Vagina (tissue), 2 donors: Measurements from ENCODE around the gene INPP5B. TPM values are rescaled to one million over a fixed set of nuclear protein-coding genes. Genes with fewer than 3 reads are reported as not detected.
A peak's percentile ranks its signal among the peaks of the same experiment; 100 is the strongest.

Source experiments
- DNase-seq, 2 donors: peaks; one replicate each; pipeline ENCODE4 v3.0.0-alpha.2; 2017; ENCODE audit errors: extremely low spot score in 2 of 2
- H3K27ac ChIP-seq: fragments of 200-600 bp; sonication (generic); one replicate; pipeline ENCODE4 v1.5.1; 2019
- H3K27me3 ChIP-seq: fragments of 200-600 bp; sonication (generic); one replicate; pipeline ENCODE4 v1.5.1; 2019
- H3K36me3 ChIP-seq, 2 donors: fragments of 200-600 bp; sonication (generic); one replicate each; pipeline ENCODE4 v1.5.1; 2017 to 2019
- H3K4me1 ChIP-seq: fragments of 200-600 bp; sonication (generic); one replicate; pipeline ENCODE4 v1.5.1; 2019
- H3K4me3 ChIP-seq, 2 donors: fragments of 200-600 bp; sonication (generic); 1 replicate in 1 of 2; 2 replicates in 1 of 2; pipeline ENCODE4 v1.5.1; 2016 to 2019
- H3K9me3 ChIP-seq: fragments of 200-600 bp; sonication (generic); one replicate; pipeline ENCODE4 v1.5.1; 2019
- POLR2A ChIP-seq, 2 donors: fragments of 450-650 bp; IDR thresholded peaks; one replicate each; pipeline ENCODE4 v1.6.1; 2017; ENCODE audit warnings: antibody characterized with exemption in 2 of 2, mild to moderate bottlenecking in 2 of 2, moderate library complexity in 2 of 2
- POLR2AphosphoS5 ChIP-seq, 2 donors: sonication (generic); formaldehyde crosslinking; IDR thresholded peaks; one replicate each; pipeline ENCODE4 v1.9.0; 2017; ENCODE audit warnings: antibody characterized with exemption in 2 of 2, mild to moderate bottlenecking in 2 of 2, low read depth in 1 of 2; ENCODE audit not compliant: insufficient read depth in 1 of 2
- intact Hi-C: fragments of 100-400 bp; cut with DNase I; formaldehyde crosslinking; loops from one replicate; pipeline ENCODE4 v1.15.1; 2023
- total RNA-seq: library from RNA; depleted of rRNA; stranded (reverse); fragments of >200 nt; gene quantifications from one replicate; pipeline ENCODE4 v1.2.3, GENCODE V29; 2016
- TF ChIP-seq, protein P1 (sequence below), 3 experiments: fragments of 450-650 bp in 2 of 3; fragments of 200-600 bp in 1 of 3; sonication (generic) in 1 of 3; IDR thresholded peaks; one replicate each; pipeline ENCODE4 v1.5.1; 2017 to 2019; ENCODE audit warnings: antibody characterized with exemption in 3 of 3, mild to moderate bottlenecking in 2 of 3, moderate library complexity in 2 of 3

The INPP5B gene
- total RNA-seq, 1 donor from 2014 or later: 31.2 TPM

GRCh38 chr1:37854406-37854805, 92.4 kb downstream of the INPP5B start:
- H3K4me1 ChIP-seq: peaks cover 71% of the 10 kb centered on the region

DNA sequence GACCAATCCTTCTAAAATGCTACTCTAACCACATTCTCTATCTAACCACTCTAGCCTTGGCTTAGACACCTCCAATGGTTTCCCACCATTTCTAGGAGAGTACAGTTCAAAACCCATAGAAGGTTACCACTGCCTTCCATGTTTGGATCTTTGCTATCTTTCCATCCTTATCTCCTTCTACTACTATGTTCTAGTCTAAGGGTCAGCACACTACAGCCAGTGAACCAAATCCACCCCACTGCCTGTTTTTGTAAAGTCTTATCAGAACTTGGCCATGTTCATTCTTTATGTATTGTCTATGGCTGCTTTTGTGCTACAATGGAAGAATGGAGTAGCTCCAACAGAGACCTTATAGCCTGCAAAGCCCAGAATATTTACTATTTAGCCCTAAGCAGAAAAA, 93.7 kb downstream of the INPP5B start:
- peaks cover 64% of the 10 kb centered on the region for H3K4me1 ChIP-seq
- intact Hi-C loops: loop anchor here (10.0 kb wide), 1 partner anchor 48 kb away; the partner anchor contains the start of genes C1orf122 and YRDC
- DNase-seq: no peak
- H3K4me3 ChIP-seq: no peak overlapping the region
- no peaks in the 10 kb centered on the region for H3K9me3 ChIP-seq
- no peaks in the 10 kb centered on the region for H3K27me3 ChIP-seq
- TF ChIP-seq POLR2AphosphoS5 (IDR thresholded peaks at IDR 0.05; ENCODE audit: insufficient read depth in 1 of 2, low read depth in 1 of 2) (no peak), POLR2A (IDR thresholded peaks at IDR 0.05) (no peak)
- TF ChIP-seq, protein P1, sequence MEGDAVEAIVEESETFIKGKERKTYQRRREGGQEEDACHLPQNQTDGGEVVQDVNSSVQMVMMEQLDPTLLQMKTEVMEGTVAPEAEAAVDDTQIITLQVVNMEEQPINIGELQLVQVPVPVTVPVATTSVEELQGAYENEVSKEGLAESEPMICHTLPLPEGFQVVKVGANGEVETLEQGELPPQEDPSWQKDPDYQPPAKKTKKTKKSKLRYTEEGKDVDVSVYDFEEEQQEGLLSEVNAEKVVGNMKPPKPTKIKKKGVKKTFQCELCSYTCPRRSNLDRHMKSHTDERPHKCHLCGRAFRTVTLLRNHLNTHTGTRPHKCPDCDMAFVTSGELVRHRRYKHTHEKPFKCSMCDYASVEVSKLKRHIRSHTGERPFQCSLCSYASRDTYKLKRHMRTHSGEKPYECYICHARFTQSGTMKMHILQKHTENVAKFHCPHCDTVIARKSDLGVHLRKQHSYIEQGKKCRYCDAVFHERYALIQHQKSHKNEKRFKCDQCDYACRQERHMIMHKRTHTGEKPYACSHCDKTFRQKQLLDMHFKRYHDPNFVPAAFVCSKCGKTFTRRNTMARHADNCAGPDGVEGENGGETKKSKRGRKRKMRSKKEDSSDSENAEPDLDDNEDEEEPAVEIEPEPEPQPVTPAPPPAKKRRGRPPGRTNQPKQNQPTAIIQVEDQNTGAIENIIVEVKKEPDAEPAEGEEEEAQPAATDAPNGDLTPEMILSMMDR (IDR thresholded peaks at IDR 0.05): no peak
- no peak overlapping the region for H3K27ac ChIP-seq
- H3K36me3 ChIP-seq: peaks cover 0 to 16% of the 10 kb centered on the region in 2 donors

More at GRCh38 chr1:37854406-37854805, 92.4 kb downstream of the INPP5B start:
- Histone ChIP-seq H3K27me3 (no peaks in the 10 kb centered on the region), H3K36me3 (peaks cover 0 to 16% of the 10 kb centered on the region in 2 donors), H3K27ac (no peak overlapping the region), H3K9me3 (no peaks in the 10 kb centered on the region), H3K4me3 (no peak overlapping the region)
- intact Hi-C loops: loop anchor here (10.0 kb wide), 1 partner anchor 50 kb away; the partner anchor contains the start of genes C1orf122 and YRDC
- no peak for DNase-seq
- TF ChIP-seq POLR2AphosphoS5 (IDR thresholded peaks at IDR 0.05; ENCODE audit: insufficient read depth in 1 of 2, low read depth in 1 of 2) (no peak), POLR2A (IDR thresholded peaks at IDR 0.05) (no peak)
- TF ChIP-seq, protein P1 (IDR thresholded peaks at IDR 0.05): no peak

- intact Hi-C loops: loop anchor here (10.0 kb wide), 1 partner anchor 47 kb away; the partner anchor contains the start of genes C1orf122 and YRDC
- Histone ChIP-seq H3K27ac (no peak overlapping the region), H3K9me3 (no peaks in the 10 kb centered on the region), H3K27me3 (no peaks in the 10 kb centered on the region), H3K4me3 (no peak overlapping the region), H3K36me3 (peaks cover 0 to 10% of the 10 kb centered on the region in 2 donors), H3K4me1 (peaks cover 69% of the 10 kb centered on the region)
- TF ChIP-seq POLR2A (IDR thresholded peaks at IDR 0.05) (no peak), POLR2AphosphoS5 (IDR thresholded peaks at IDR 0.05; ENCODE audit: insufficient read depth in 1 of 2, low read depth in 1 of 2) (no peak)
- TF ChIP-seq, protein P1 (IDR thresholded peaks at IDR 0.05): no peak
- no peak for DNase-seq
Observed at GRCh38 chr1:37851782-37852210, 95.1 kb downstream of the INPP5B start.

DNA sequence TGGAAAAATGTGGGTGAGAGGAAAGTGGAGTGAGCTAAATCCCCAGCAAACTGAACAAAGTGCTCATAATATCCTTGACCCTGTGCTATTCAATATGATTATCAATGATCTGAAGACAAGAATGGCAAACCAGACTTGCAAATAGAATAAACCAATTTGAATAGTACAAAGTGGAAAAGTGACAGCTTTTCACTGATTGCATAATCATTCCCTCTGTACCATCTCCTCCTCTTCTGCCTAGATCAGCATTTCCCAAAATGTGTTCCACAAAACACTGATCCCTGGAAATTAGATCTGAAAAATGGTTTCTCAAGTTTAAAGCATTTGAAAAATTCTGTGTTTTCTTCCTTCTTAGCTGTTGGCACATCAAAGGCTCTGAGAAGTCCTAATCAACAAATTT, 95.6 kb downstream of the INPP5B start:
- no peak for DNase-seq
- Histone ChIP-seq H3K36me3 (peaks cover 0 to 5% of the 10 kb centered on the region in 2 donors), H3K27ac (no peak overlapping the region), H3K4me3 (no peak overlapping the region), H3K27me3 (no peaks in the 10 kb centered on the region), H3K4me1 (peaks cover 71% of the 10 kb centered on the region), H3K9me3 (no peaks in the 10 kb centered on the region)
- TF ChIP-seq POLR2A (IDR thresholded peaks at IDR 0.05): no peak
- no peak for TF ChIP-seq POLR2AphosphoS5 (IDR thresholded peaks at IDR 0.05; ENCODE audit: insufficient read depth in 1 of 2, low read depth in 1 of 2)
- TF ChIP-seq, protein P1 (IDR thresholded peaks at IDR 0.05): no peak
- intact Hi-C loops: loop anchor here (10.0 kb wide), 1 partner anchor 46 kb away; the partner anchor contains the start of genes C1orf122 and YRDC

GRCh38 chr1:37850352-37850955, 96.4 kb downstream of the INPP5B start:
- Histone ChIP-seq H3K27ac (no peak overlapping the region), H3K4me1 (peaks cover 71% of the 10 kb centered on the region), H3K4me3 (no peak overlapping the region), H3K36me3 (peaks cover 0 to 5% of the 10 kb centered on the region in 2 donors), H3K9me3 (no peaks in the 10 kb centered on the region), H3K27me3 (no peaks in the 10 kb centered on the region)
- TF ChIP-seq POLR2A (IDR thresholded peaks at IDR 0.05): no peak
- peak in 1 of 2 donors; percentile 26 for TF ChIP-seq POLR2AphosphoS5 (IDR thresholded peaks at IDR 0.05; ENCODE audit: insufficient read depth in 1 of 2, low read depth in 1 of 2)
- DNase-seq: no peak
- intact Hi-C loops: loop anchor here (10.0 kb wide), 1 partner anchor 46 kb away; the partner anchor contains the start of genes C1orf122 and YRDC
